GM06990 (cell line): ENCODE results near the gene SORCS1.

Source experiments
- DNase-seq: peaks from one replicate; pipeline ENCODE4 v3.0.0-alpha.2; 2011; ENCODE audit not compliant: insufficient read length; ENCODE audit errors: extremely low read depth
- H3K27me3 ChIP-seq: replicated peaks from 2 replicates; pipeline ENCODE4 v1.6.0; 2011; ENCODE audit warnings: low read length; ENCODE audit not compliant: control insufficient read depth, insufficient read depth
- H3K36me3 ChIP-seq: 2 replicates; pipeline ENCODE4 v1.5.1; 2011; ENCODE audit warnings: low read length; ENCODE audit not compliant: control insufficient read depth, insufficient read depth
- H3K4me3 ChIP-seq: replicated peaks from 2 replicates; pipeline ENCODE4 v1.5.1; 2011; ENCODE audit warnings: low read depth, mild to moderate bottlenecking, control low read depth, low read length
- CTCF ChIP-seq: IDR thresholded peaks from 2 replicates; pipeline ENCODE4 v1.5.1; 2011; ENCODE audit warnings: low read length, control low read depth, mild to moderate bottlenecking, inconsistent platforms; ENCODE audit not compliant: insufficient read depth, poor library complexity, severe bottlenecking

Gene SORCS1

GRCh38 chr10:107072028-107072427 lies 92.5 kb downstream of the SORCS1 start:
- Histone ChIP-seq H3K4me3 (no peak overlapping the region), H3K36me3 (no peaks in the 10 kb centered on the region), H3K27me3 (no peaks in the 10 kb centered on the region)
- DNase-seq, result no peak
- TF ChIP-seq CTCF, result no peak

GRCh38 chr10:107071301-107071700 lies 93.2 kb downstream of the SORCS1 start:
- DNase-seq, result no peak
- H3K36me3 ChIP-seq, result no peaks in the 10 kb centered on the region
- TF ChIP-seq CTCF, result no peak
- no peaks in the 10 kb centered on the region for H3K27me3 ChIP-seq
- no peak overlapping the region for H3K4me3 ChIP-seq

GRCh38 chr10:107067843-107068242 lies 96.7 kb downstream of the SORCS1 start:
- Histone ChIP-seq H3K4me3 (no peak overlapping the region), H3K27me3 (no peaks in the 10 kb centered on the region), H3K36me3 (no peaks in the 10 kb centered on the region)
- no peak for DNase-seq
- TF ChIP-seq CTCF, result no peak

- no peak overlapping the region for H3K4me3 ChIP-seq
- TF ChIP-seq CTCF, result no peak
- no peak for DNase-seq
- H3K27me3 ChIP-seq, result no peaks in the 10 kb centered on the region
- no peaks in the 10 kb centered on the region for H3K36me3 ChIP-seq
These were observed 100.4 kb downstream of the SORCS1 start for GRCh38 chr10:107064075-107064474.

GRCh38 chr10:107059872-107060271 lies 104.6 kb downstream of the SORCS1 start:
- Histone ChIP-seq H3K27me3 (no peaks in the 10 kb centered on the region), H3K4me3 (no peak overlapping the region), H3K36me3 (no peaks in the 10 kb centered on the region)
- DNase-seq, result no peak
- no peak for TF ChIP-seq CTCF

- no peak for DNase-seq
- Histone ChIP-seq H3K27me3 (no peaks in the 10 kb centered on the region), H3K36me3 (no peaks in the 10 kb centered on the region), H3K4me3 (no peak overlapping the region)
- TF ChIP-seq CTCF, result no peak
These were observed 105.3 kb downstream of the SORCS1 start for GRCh38 chr10:107059068-107059804.
